Natural killer cell (primary cell): ENCODE measurements around the gene PGF. TPM values are rescaled to one million over a fixed set of nuclear protein-coding genes. Genes with fewer than 3 reads are reported as not detected.

Experiments
- ATAC-seq, 3 donors: fragments of 150-1000 bp in 2 of 3; fragments of 200-7000 bp in 1 of 3; cut with Tn5 transposase; 1 replicate in 1 of 3; 2 replicates in 2 of 3; pipeline ENCODE4 v1.10.0; 2021; ENCODE audit warnings: mild to moderate bottlenecking in 2 of 3, moderate library complexity in 2 of 3
- DNase-seq, 2 donors: peaks; one replicate each; pipeline versions ENCODE4 v3.0.0 to v3.0.0-alpha.2; 2013 to 2021; ENCODE audit warnings: mixed read lengths in 1 of 2
- H3K27ac ChIP-seq: one replicate; pipeline ENCODE4 v1.5.1; 2013; ENCODE audit warnings: mild to moderate bottlenecking, low read length
- H3K27me3 ChIP-seq: one replicate; pipeline ENCODE4 v1.6.1; 2013; ENCODE audit warnings: low read length; ENCODE audit not compliant: control insufficient read depth, insufficient read depth
- H3K36me3 ChIP-seq: one replicate; pipeline ENCODE4 v1.6.1; 2013; ENCODE audit warnings: low read length; ENCODE audit not compliant: control insufficient read depth, insufficient read depth
- H3K4me1 ChIP-seq: one replicate; pipeline ENCODE4 v1.6.1; 2013; ENCODE audit warnings: low read length; ENCODE audit not compliant: control insufficient read depth, insufficient read depth
- H3K4me3 ChIP-seq: one replicate; pipeline ENCODE4 v1.5.1; 2013; ENCODE audit warnings: low read length
- H3K9me3 ChIP-seq: one replicate; pipeline ENCODE4 v1.6.1; 2013; ENCODE audit warnings: low read length; ENCODE audit not compliant: control insufficient read depth, insufficient read depth
- H3K27ac Mint-ChIP-seq, 2 donors: one replicate each; pipeline ENCODE4 v1.8.0; 2022; ENCODE audit warnings: mild to moderate bottlenecking in 2 of 2, mixed read lengths in 2 of 2, moderate library complexity in 1 of 2
- H3K27me3 Mint-ChIP-seq, 2 donors: one replicate each; pipeline ENCODE4 v1.8.0; 2022; ENCODE audit warnings: low read depth in 2 of 2, mixed read lengths in 2 of 2
- H3K36me3 Mint-ChIP-seq: one replicate; pipeline ENCODE4 v1.8.0; 2022; ENCODE audit warnings: mixed read lengths
- H3K4me1 Mint-ChIP-seq, 2 donors: one replicate each; pipeline ENCODE4 v1.8.0; 2022; ENCODE audit warnings: mixed read lengths in 2 of 2
- H3K4me3 Mint-ChIP-seq: one replicate; pipeline ENCODE4 v1.8.0; 2022; ENCODE audit warnings: mild to moderate bottlenecking, moderate library complexity, mixed read lengths
- H3K9me3 Mint-ChIP-seq, 2 donors: one replicate each; pipeline ENCODE4 v1.8.0; 2022; ENCODE audit warnings: mixed read lengths in 2 of 2
- CTCF ChIP-seq: fragments of 200-600 bp; IDR thresholded peaks from one replicate; pipeline ENCODE4 v1.8.0; 2022; ENCODE audit warnings: antibody characterized with exemption
- WGBS: methylation state at CpG from one replicate; pipeline ENCODE4 v1.1.7; 2013; ENCODE audit warnings: missing lambda C conversion rate; ENCODE audit not compliant: insufficient coverage; 5-methylcytosine and 5-hydroxymethylcytosine counted together
- intact Hi-C: fragments of 100-400 bp; cut with micrococcal nuclease; formaldehyde crosslinking; loops from one replicate; pipeline ENCODE4 v1.14.2; 2022
- total RNA-seq, 4 donors: library from RNA; stranded (reverse); fragments of 120-200 nt in 1 of 4; gene quantifications; one replicate each; pipeline versions ENCODE4 v1.2.3 to v1.2.4, GENCODE V29; 2013 to 2022

Gene PGF
- total RNA-seq, 3 donors from 2014 or later (not counting 1 experiment from before 2014, with no cell fraction given), result 0.33 to 0.34 TPM; not detected in 1

- no peaks in the 10 kb centered on the region for H3K9me3 Mint-ChIP-seq
- no peak overlapping the region for H3K4me3 ChIP-seq
- no peak for TF ChIP-seq CTCF
- H3K4me1 ChIP-seq, result peaks cover 10% of the 10 kb centered on the region
- no peaks in the 10 kb centered on the region for H3K36me3 Mint-ChIP-seq
- no peaks in the 10 kb centered on the region for H3K9me3 ChIP-seq
- no peaks in the 10 kb centered on the region for H3K4me1 Mint-ChIP-seq
- H3K36me3 ChIP-seq, result no peaks in the 10 kb centered on the region
- no peak for DNase-seq
- H3K27ac ChIP-seq, result no peak overlapping the region
- H3K27me3 Mint-ChIP-seq, result peaks cover 0 to 5% of the 10 kb centered on the region in 2 donors
- intact Hi-C loops, result no loop called here
- H3K27me3 ChIP-seq, result peaks cover 8% of the 10 kb centered on the region
- no peak overlapping the region for H3K4me3 Mint-ChIP-seq
- WGBS, result 71% methylated on average over 18 of the region's 18 CpGs
- ATAC-seq, result no peak
- H3K27ac Mint-ChIP-seq, result no peak overlapping the region
These were observed 1.0 kb downstream of the PGF start for GRCh38 chr14:74954232-74954946.

GRCh38 chr14:74953686-74954085, 1.7 kb downstream of the PGF start:
- ATAC-seq, result no peak
- no peaks in the 10 kb centered on the region for H3K36me3 Mint-ChIP-seq
- no peak overlapping the region for H3K4me3 Mint-ChIP-seq
- no peak overlapping the region for H3K4me3 ChIP-seq
- no peaks in the 10 kb centered on the region for H3K36me3 ChIP-seq
- H3K4me1 ChIP-seq, result peaks cover 10% of the 10 kb centered on the region
- H3K27me3 Mint-ChIP-seq, result peaks cover 0 to 5% of the 10 kb centered on the region in 2 donors
- peaks cover 8% of the 10 kb centered on the region for H3K27me3 ChIP-seq
- WGBS, result 96% methylated on average over 5 of the region's 5 CpGs
- H3K27ac Mint-ChIP-seq, result no peak overlapping the region
- H3K9me3 Mint-ChIP-seq, result no peaks in the 10 kb centered on the region
- intact Hi-C loops, result no loop called here
- no peak for DNase-seq
- no peaks in the 10 kb centered on the region for H3K4me1 Mint-ChIP-seq
- no peak for TF ChIP-seq CTCF
- H3K27ac ChIP-seq, result no peak overlapping the region
- no peaks in the 10 kb centered on the region for H3K9me3 ChIP-seq

- no peak overlapping the region for H3K27ac ChIP-seq
- 92% methylated on average over 18 of the region's 18 CpGs for WGBS
- intact Hi-C loops, result no loop called here
- H3K36me3 ChIP-seq, result no peaks in the 10 kb centered on the region
- H3K9me3 Mint-ChIP-seq, result no peaks in the 10 kb centered on the region
- no peaks in the 10 kb centered on the region for H3K9me3 ChIP-seq
- no peak overlapping the region for H3K4me3 ChIP-seq
- no peaks in the 10 kb centered on the region for H3K36me3 Mint-ChIP-seq
- TF ChIP-seq CTCF, result no peak
- H3K4me1 ChIP-seq, result peaks cover 10% of the 10 kb centered on the region
- H3K4me3 Mint-ChIP-seq, result no peak overlapping the region
- H3K4me1 Mint-ChIP-seq, result no peaks in the 10 kb centered on the region
- H3K27ac Mint-ChIP-seq, result no peak overlapping the region
- peaks cover 8% of the 10 kb centered on the region for H3K27me3 ChIP-seq
- DNase-seq (no peak), ATAC-seq (no peak)
- peaks cover 0 to 5% of the 10 kb centered on the region in 2 donors for H3K27me3 Mint-ChIP-seq
These were observed 2.5 kb downstream of the PGF start for GRCh38 chr14:74952697-74953484.
